Medulla oblongata (tissue), 1 donor: Measurements from ENCODE around the gene TMEM184C.

Experiments used
- DNase-seq: peaks from one replicate; pipeline ENCODE4 v3.0.0-alpha.2; 2015; ENCODE audit errors: extremely low spot score

Gene TMEM184C

DNA sequence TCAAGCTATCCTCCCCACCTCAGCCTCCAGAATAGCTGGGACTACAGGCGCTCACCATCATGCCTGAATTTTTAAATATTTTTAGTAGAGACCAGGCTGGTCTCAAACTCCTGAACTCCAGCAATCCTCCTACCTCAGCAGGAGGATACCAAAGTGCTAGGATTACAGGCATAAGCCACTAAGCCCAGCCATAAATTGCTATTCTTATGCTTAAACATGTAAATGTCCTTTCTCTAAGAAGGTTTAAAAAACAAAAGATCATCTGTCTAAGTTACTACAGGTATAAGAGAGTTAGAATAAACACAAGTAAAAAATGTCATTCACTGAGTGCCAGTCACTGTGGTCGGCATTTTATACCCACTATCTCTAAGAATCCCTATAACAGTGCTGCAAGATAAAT is 38.4 kb downstream of the TMEM184C start:
- DNase-seq, result no peak

DNA sequence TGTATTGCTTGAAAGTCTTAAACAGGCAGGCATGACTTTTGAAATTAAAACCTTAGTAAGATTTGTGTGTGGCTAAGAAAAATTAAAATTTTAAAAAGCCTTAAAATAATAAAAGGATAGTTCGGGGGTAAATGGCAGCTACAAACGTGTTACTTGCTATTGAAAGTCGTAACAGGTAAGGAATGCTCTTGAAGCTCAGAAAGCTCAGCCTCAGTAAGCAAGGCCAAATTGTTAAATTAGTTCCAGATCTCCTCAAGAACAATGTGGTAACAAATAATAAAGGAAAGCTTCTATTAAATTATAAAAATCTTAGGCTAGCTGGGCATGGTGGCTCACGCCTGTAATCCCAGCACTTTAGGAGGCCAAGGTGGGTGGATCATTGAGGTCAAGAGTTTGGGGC is 41.3 kb downstream of the TMEM184C start:
- DNase-seq, result no peak

GRCh38 chr4:147674073-147674472 is 56.9 kb downstream of the TMEM184C start:
- DNase-seq, result no peak

DNA sequence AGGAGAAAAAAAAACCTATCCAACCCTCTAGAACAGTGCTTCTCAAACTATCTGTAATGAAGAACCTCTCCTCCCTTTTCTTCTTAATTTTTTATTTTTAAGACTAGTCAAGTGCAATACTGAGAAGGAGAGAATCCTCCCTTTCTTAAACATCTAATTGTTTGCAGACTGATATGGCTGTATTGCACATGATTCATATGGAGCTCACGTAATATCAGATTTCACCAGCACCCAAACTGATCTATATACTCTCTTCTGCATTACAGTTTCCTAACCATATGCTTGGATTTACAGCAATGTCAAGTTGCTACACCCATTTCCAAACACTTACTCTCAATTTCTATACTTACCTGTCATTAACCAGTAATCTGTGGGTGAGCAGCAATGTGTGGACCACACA is 57.3 kb downstream of the TMEM184C start:
- no peak for DNase-seq

- DNase-seq, result no peak
Measured at GRCh38 chr4:147678106-147678505, 60.9 kb downstream of the TMEM184C start.

DNA sequence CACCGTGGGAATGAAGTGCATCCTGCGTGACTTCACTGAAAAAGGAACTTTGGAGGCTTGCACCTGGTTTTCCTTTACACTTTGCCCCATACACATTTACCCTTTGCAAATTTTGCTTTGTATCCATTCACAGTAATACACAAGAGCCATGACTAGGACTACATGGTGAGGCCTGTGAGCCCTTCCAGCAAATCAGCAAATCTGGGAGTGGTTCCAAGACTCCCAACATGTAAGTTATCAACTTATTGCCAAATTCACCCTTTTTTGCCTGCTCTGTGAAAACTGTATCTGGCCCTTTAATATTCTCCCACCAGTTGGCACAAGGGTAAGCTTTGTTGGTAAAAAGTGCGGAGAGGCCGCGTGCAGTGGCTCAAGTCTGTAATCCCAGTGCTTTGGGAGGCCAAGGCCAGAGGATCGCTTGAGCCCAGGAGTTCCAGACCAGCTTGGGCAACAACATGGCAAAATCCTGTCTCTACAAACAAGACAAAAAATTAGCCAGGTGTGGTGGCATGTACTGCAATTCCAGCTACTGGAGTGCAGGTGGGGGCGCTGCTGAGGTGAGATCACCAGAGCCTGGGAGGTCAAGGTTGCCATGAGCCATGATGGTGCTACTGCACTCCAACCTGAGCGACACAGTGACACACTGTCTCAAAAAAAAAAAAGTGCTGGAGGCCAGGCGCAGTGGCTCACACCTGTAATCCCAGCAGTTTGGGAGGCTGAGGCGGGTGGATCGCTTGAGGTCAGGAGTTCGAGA is 61.8 kb downstream of the TMEM184C start:
- no peak for DNase-seq

DNA sequence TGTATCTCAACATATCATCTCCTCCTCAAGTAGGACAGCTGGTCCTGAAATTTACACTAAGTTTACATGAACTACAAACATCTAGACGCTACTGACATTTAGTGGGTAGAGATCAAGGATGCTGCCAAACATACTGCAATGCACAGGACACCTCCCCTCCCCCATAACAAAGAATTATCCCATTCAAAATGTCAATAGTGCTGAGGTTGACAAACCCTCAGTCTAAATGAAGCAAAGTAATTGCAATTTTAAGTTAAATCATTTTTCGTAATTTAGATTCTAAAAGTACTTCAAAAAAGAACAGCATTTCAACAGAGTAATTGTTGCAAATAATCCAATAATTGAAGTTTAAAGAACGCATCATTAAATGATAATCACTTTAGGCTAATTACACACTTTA is 65.6 kb downstream of the TMEM184C start:
- DNase-seq, result peak; percentile 12

- peak; percentile 52 for DNase-seq
Measured at GRCh38 chr4:147683188-147683591, 66.0 kb downstream of the TMEM184C start.

- DNase-seq, result peak; percentile 87
Measured at GRCh38 chr4:147683717-147684700, 66.8 kb downstream of the TMEM184C start, which contains the start of gene PRMT9. Gene PRMT9 (minus strand): TSS chr4:147684163. CDS start chr4:147683987, 176 bp downstream.

- no peak for DNase-seq
Measured at GRCh38 chr4:147689067-147689466, 71.9 kb downstream of the TMEM184C start.

DNA sequence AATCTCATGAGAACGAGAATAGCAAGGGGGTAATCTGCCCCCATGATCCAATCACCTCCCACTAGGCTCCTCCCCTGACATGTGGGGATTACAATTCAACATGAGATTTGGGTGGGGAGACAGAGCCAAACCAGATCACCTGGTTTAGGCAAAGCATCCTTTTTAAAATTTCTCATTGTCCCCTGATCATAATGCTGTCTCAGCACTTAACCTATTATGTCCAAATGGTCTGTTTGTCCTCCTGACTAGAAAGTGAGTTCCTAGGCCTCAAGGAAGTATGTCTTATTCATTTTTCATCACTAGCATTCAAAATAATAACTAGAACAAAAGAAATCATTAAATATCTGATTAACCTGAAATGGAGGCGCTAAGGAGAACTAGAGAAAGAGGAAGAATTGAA is 74.6 kb downstream of the TMEM184C start:
- DNase-seq, result no peak

- DNase-seq, result no peak
Measured at GRCh38 chr4:147693218-147693617, 76.0 kb downstream of the TMEM184C start.

DNA sequence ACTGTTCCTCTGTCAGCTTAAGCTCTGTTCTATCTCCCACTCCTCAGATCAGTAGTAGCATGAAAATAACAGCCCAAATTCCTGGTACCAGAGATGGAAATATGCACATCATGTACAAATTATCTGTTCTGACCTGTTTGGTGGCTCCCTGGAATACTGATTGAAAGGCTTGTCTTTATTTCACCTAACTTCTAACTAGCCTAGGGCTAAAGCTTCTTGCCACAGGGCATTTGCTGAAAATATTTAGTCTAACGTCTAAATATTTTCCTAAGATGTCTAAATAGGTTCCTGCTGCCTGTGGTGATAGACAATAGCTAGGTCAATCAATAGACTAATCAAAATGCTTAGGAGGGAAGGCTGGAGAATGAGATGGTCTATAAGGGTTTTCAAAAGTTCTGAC is 79.7 kb downstream of the TMEM184C start:
- no peak for DNase-seq

GRCh38 chr4:147704846-147705245 is 87.6 kb downstream of the TMEM184C start:
- DNase-seq, result no peak

- peak; percentile 72 for DNase-seq
Measured at GRCh38 chr4:147707892-147708672, 90.9 kb downstream of the TMEM184C start.

- no peak for DNase-seq
Measured at GRCh38 chr4:147709999-147710398, 92.8 kb downstream of the TMEM184C start.

GRCh38 chr4:147714575-147715401 is 97.6 kb downstream of the TMEM184C start:
- DNase-seq, result no peak

DNA sequence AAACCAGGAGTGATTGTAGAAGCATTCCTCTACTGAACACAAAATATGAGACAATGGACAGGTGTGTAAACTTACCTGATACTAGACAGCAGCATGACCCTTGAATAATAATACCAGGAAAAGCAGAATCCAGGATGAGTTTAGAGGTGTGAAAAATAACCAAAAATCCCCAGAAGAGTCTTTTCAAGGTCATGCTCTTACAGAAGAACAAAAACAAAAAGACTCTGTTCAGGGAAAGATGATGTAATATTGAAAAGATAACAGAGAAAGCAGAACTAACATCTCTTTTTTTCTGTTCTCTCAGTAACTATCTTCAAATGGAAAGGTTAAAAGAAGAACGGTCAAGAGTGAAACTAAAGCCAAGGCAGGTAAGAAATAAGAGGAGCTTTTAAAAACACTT is 100.7 kb downstream of the TMEM184C start:
- DNase-seq, result no peak
